Breast epithelium (tissue), 4 donors: Measurements from ENCODE around the gene KRT7. TPM values are rescaled to one million over a fixed set of nuclear protein-coding genes. Genes with fewer than 3 reads are reported as not detected.

ENCODE experiments used
- DNase-seq, 2 donors: peaks; one replicate each; pipeline ENCODE4 v3.0.0-alpha.2; 2019; ENCODE audit warnings: low spot score in 2 of 2
- H3K27ac ChIP-seq, 2 donors: fragments of 200-600 bp; sonication (generic) in 1 of 2; one replicate each; pipeline ENCODE4 v1.5.1; 2016 to 2019; ENCODE audit warnings: mild to moderate bottlenecking in 1 of 2
- H3K27me3 ChIP-seq, 2 donors: fragments of 200-600 bp; sonication (generic) in 1 of 2; one replicate each; pipeline versions ENCODE4 v1.5.1 to v1.6.0; 2017 to 2019; ENCODE audit warnings: control low read depth in 1 of 2, mild to moderate bottlenecking in 1 of 2
- H3K36me3 ChIP-seq: fragments of 200-600 bp; one replicate; pipeline ENCODE4 v1.5.1; 2019
- H3K4me1 ChIP-seq, 2 donors: fragments of 200-600 bp; sonication (generic); one replicate each; pipeline ENCODE4 v1.5.1; 2016 to 2019; ENCODE audit warnings: control low read depth in 1 of 2
- H3K4me3 ChIP-seq, 3 donors: fragments of 200-600 bp; sonication (generic); 1 replicate in 2 of 3; 2 replicates in 1 of 3; pipeline ENCODE4 v1.5.1; 2016 to 2019; ENCODE audit warnings: mild to moderate bottlenecking in 3 of 3, moderate library complexity in 2 of 3
- H3K9me3 ChIP-seq, 2 donors: fragments of 200-600 bp; sonication (generic) in 1 of 2; one replicate each; pipeline ENCODE4 v1.5.1; 2016 to 2019; ENCODE audit warnings: control low read depth in 1 of 2
- CTCF ChIP-seq, 3 donors: fragments of 450-650 bp; IDR thresholded peaks; one replicate each; pipeline ENCODE4 v1.5.1; 2016 to 2017; ENCODE audit warnings: antibody characterized with exemption in 3 of 3, mild to moderate bottlenecking in 3 of 3, moderate library complexity in 3 of 3
- POLR2A ChIP-seq: fragments of 450-650 bp; IDR thresholded peaks from one replicate; pipeline ENCODE4 v1.6.1; 2016; ENCODE audit warnings: antibody characterized with exemption, mild to moderate bottlenecking, moderate library complexity
- POLR2AphosphoS5 ChIP-seq, 3 donors: sonication (generic); formaldehyde crosslinking; IDR thresholded peaks; one replicate each; pipeline ENCODE4 v1.6.1; 2017; ENCODE audit warnings: antibody characterized with exemption in 3 of 3
- intact Hi-C: fragments of 100-400 bp; cut with DNase I; formaldehyde crosslinking; loops from one replicate; pipeline ENCODE4 v1.15.1; 2023; ENCODE audit warnings: low total_unique reads
- total RNA-seq, 3 donors: library from RNA; depleted of rRNA; stranded (reverse); fragments of >200 nt; gene quantifications; one replicate each; pipeline ENCODE4 v1.1.0, GENCODE V29; 2016

KRT7 gene
- total RNA-seq, 3 donors from 2014 or later, result 4.2 to 1,051 (median 358) TPM

DNA sequence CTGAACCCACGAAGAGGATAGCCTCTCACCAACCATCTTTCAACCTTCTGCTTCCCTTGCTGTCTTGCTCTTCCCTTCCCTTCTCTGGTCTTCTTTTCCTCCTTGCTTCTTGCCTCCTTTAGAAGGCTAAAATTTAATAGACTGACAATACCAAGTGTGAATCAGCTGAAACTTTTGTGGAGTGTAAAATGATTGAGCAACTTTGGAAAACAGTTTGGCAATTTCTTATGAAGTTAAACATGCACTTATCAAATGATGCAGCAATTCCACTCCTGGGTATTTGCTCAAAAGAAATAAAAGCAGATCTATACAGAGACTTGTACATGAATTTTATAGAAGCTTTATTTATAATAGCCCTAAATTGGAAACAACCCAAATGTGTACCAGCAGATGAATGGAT lies 38.1 kb downstream of the KRT7 start:
- Histone ChIP-seq H3K27ac (no peak overlapping the region), H3K4me3 (no peak overlapping the region), H3K27me3 (no peaks in the 10 kb centered on the region), H3K36me3 (no peaks in the 10 kb centered on the region), H3K4me1 (no peaks in the 10 kb centered on the region), H3K9me3 (no peaks in the 10 kb centered on the region)
- TF ChIP-seq POLR2A, result no peak
- no peak for TF ChIP-seq POLR2AphosphoS5 (IDR thresholded peaks at IDR 0.05)
- no peak for TF ChIP-seq CTCF (IDR thresholded peaks at IDR 0.05)
- no peak for DNase-seq
- intact Hi-C loops, result no loop called here

DNA sequence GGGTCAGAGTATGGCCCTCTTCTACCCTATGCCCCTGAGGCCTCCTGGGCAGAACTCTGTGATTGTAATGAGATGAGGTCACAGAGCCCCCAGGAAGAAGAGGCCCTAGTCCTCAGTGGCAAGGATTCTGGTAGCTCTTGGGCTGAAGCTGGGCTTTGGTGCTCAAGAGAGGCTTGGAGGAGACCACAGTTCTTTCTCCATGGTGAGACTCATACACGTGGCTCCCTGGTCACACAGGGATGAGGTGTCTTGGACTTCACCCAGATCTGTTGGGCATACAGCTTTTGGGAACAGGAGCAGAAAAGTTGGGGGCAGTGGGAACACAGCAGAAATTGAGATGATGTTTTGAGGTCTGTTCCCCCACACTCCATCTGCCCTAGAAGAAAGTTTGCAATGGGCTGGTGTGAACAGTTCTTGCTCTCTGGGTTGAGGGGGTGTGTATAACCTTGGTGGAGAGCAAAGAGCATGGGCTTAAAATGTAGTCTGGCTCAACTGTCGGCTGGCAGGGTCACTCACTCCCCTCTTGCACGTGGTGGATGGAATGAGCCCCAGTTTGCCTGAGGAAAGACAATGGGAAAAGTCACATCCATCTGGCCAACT lies 41.6 kb downstream of the KRT7 start, which contains the start of gene KRT86:
KRT86 (plus strand) TSS at position 125 of the 600 bp plus-strand sequence. CDS start 27,272 bp downstream, outside the sequence.
- TF ChIP-seq POLR2A, result no peak
- TF ChIP-seq CTCF (IDR thresholded peaks at IDR 0.05), result no peak
- TF ChIP-seq POLR2AphosphoS5 (IDR thresholded peaks at IDR 0.05), result no peak
- Histone ChIP-seq H3K4me3 (no peak within 1 kb of the TSS), H3K4me1 (peaks cover 5 to 8% of the 10 kb centered on the region in 2 donors), H3K27ac (no peak within 1 kb of the TSS), H3K36me3 (no peaks in the 10 kb centered on the region), H3K9me3 (no peaks in the 10 kb centered on the region), H3K27me3 (no peaks in the 10 kb centered on the region)
- DNase-seq, result no peak
- intact Hi-C loops, result loop anchor here (1.0 kb wide), 1 partner anchor 39 kb away; no protein-coding TSS in a partner anchor

DNA sequence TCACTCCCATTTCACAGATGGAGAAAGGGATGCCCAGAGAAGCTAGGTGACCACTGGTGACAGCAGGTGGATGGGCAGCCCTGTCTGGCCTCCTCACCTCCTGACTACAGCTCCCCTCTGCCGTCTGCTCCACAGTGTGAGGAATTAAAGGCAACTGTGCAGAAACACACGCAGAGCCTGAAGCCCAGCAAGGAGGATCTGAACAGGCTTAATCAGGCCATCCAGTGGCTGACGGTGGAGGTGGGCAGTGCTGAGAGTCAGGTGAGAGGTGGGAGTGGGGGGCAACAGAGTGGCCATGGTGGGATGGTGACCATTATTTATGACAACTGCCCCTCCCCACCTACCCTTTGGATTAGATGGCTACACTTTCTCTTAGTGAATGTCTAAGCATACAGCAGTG lies 42.6 kb downstream of the KRT7 start:
- Histone ChIP-seq H3K27me3 (no peaks in the 10 kb centered on the region), H3K9me3 (no peaks in the 10 kb centered on the region), H3K36me3 (no peaks in the 10 kb centered on the region), H3K27ac (no peak overlapping the region), H3K4me1 (peaks cover 8 to 12% of the 10 kb centered on the region in 2 donors), H3K4me3 (no peak overlapping the region)
- peak in 1 of 2 donors; percentile 15 for DNase-seq
- TF ChIP-seq POLR2AphosphoS5 (IDR thresholded peaks at IDR 0.05), result no peak
- TF ChIP-seq CTCF (IDR thresholded peaks at IDR 0.05), result no peak
- no peak for TF ChIP-seq POLR2A
- intact Hi-C loops, result loop anchor here (1.0 kb wide), 1 partner anchor 40 kb away; no protein-coding TSS in a partner anchor

DNA sequence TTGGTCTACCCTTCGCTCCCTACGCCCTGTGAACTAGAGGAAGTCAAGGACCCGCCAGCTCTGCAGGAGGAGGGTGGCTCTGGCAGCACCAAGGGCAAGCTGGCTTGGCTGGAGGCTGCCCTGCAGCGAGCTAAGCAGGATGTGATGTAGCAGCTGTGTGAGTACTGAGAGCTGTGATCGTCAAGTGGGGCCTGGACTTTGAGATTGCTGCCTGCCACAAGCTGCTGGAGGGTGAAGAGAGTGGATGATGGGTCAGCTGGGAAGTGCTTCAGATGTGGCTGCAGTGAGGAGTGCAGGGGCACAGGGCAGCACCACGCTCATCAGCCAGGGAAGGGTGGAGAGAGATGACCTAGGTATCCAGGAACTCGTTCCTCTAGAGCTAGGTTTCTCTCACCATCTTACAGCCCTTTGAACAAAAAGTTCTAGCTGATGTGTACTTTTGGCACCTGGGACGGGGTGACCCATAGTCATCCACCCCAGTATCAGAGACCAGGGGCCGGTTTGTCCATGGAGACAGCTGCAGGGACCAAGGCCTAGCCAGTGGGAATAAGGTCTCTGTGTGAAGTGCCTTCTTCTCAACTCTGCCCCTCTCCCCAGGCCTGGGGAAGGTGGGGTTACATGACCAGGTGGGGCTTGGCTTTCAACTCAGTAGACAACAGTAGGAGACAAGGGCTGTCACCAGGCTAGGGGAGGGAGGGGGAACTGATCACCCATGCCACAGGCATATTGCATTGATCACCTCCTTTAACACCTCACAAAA lies 44.6 kb downstream of the KRT7 start:
- intact Hi-C loops, result loop anchor here (1.0 kb wide), 1 partner anchor 131 kb away; no protein-coding TSS in a partner anchor
- TF ChIP-seq CTCF (IDR thresholded peaks at IDR 0.05), result no peak
- no peak for TF ChIP-seq POLR2AphosphoS5 (IDR thresholded peaks at IDR 0.05)
- TF ChIP-seq POLR2A, result no peak
- no peaks in the 10 kb centered on the region for H3K9me3 ChIP-seq
- peaks cover 12 to 14% of the 10 kb centered on the region in 2 donors for H3K4me1 ChIP-seq
- no peaks in the 10 kb centered on the region for H3K36me3 ChIP-seq
- no peaks in the 10 kb centered on the region for H3K27me3 ChIP-seq
- peak in 1 of 2 donors; percentile 34 for DNase-seq
- no peak overlapping the region for H3K4me3 ChIP-seq
- peak overlapping the region; percentile 16 to 96 for H3K27ac ChIP-seq
